ENCODE results near the gene MXD3. TPM values are rescaled to one million over a fixed set of nuclear protein-coding genes. Genes with fewer than 3 reads are reported as not detected.

MXD3 gene
- total and polyA plus RNA-seq, 2 donors from 2014 or later = 4.9 to 6.6 TPM

GRCh38 chr5:177332896-177333260 is 21.2 kb upstream of the MXD3 start:
- Histone ChIP-seq H3K4me3 (ENCODE audit: low read length in 3 of 3) (no peak overlapping the region), H3K27ac (ENCODE audit: low read depth in 2 of 2, low read length in 2 of 2) (no peak overlapping the region), H3K4me1 (ENCODE audit: control insufficient read depth in 2 of 3, insufficient read depth in 2 of 3, low read depth in 1 of 3, low read length in 3 of 3) (peaks cover 0 to 2% (median 0%) of the 10 kb centered on the region in 3 donors), H3K27me3 (ENCODE audit: control insufficient read depth, insufficient read depth, low read length) (no peaks in the 10 kb centered on the region), H3K36me3 (ENCODE audit: control insufficient read depth in 2 of 3, insufficient read depth in 3 of 3, low read length in 3 of 3) (peaks cover 0 to 57% (median 33%) of the 10 kb centered on the region in 3 donors), H3K9ac (ENCODE audit: low read length in 3 of 3) (no peak overlapping the region), H3K9me3 (ENCODE audit: control insufficient read depth in 2 of 3, insufficient read depth in 1 of 3, low read length in 3 of 3) (no peaks in the 10 kb centered on the region)
- intact Hi-C loops (cut with DNase I) = no loop called here
- DNase-seq = peak in 1 of 5 donors; percentile 61
- no peak for TF ChIP-seq CTCF (IDR thresholded peaks at IDR 0.05; ENCODE audit: borderline replicate concordance, extremely low read depth, insufficient read depth)
- no peak for FAIRE-seq

- H3K9ac ChIP-seq (ENCODE audit: low read length in 3 of 3) = no peak overlapping the region
- no peak for TF ChIP-seq CTCF (IDR thresholded peaks at IDR 0.05; ENCODE audit: borderline replicate concordance, extremely low read depth, insufficient read depth)
- no peak overlapping the region for H3K4me3 ChIP-seq (ENCODE audit: low read length in 3 of 3)
- H3K27me3 ChIP-seq (ENCODE audit: control insufficient read depth, insufficient read depth, low read length) = no peaks in the 10 kb centered on the region
- H3K4me1 ChIP-seq (ENCODE audit: control insufficient read depth in 2 of 3, insufficient read depth in 2 of 3, low read depth in 1 of 3, low read length in 3 of 3) = peaks cover 0 to 2% (median 0%) of the 10 kb centered on the region in 3 donors
- peaks cover 0 to 51% (median 31%) of the 10 kb centered on the region in 3 donors for H3K36me3 ChIP-seq (ENCODE audit: control insufficient read depth in 2 of 3, insufficient read depth in 3 of 3, low read length in 3 of 3)
- no peaks in the 10 kb centered on the region for H3K9me3 ChIP-seq (ENCODE audit: control insufficient read depth in 2 of 3, insufficient read depth in 1 of 3, low read length in 3 of 3)
- no peak overlapping the region for H3K27ac ChIP-seq (ENCODE audit: low read depth in 2 of 2, low read length in 2 of 2)
- FAIRE-seq = no peak
- intact Hi-C loops (cut with DNase I) = no loop called here
- DNase-seq = peak in 1 of 5 donors; percentile 74
Measured at GRCh38 chr5:177332031-177332895, 20.6 kb upstream of the MXD3 start.

- intact Hi-C loops (cut with DNase I) = no loop called here
- no peaks in the 10 kb centered on the region for H3K9me3 ChIP-seq (ENCODE audit: control insufficient read depth in 2 of 3, insufficient read depth in 1 of 3, low read length in 3 of 3)
- peaks cover 0 to 42% (median 24%) of the 10 kb centered on the region in 3 donors for H3K36me3 ChIP-seq (ENCODE audit: control insufficient read depth in 2 of 3, insufficient read depth in 3 of 3, low read length in 3 of 3)
- H3K9ac ChIP-seq (ENCODE audit: low read length in 3 of 3) = no peak overlapping the region
- H3K4me3 ChIP-seq (ENCODE audit: low read length in 3 of 3) = no peak overlapping the region
- no peaks in the 10 kb centered on the region for H3K27me3 ChIP-seq (ENCODE audit: control insufficient read depth, insufficient read depth, low read length)
- H3K4me1 ChIP-seq (ENCODE audit: control insufficient read depth in 2 of 3, insufficient read depth in 2 of 3, low read depth in 1 of 3, low read length in 3 of 3) = peaks cover 0 to 2% (median 0%) of the 10 kb centered on the region in 3 donors
- DNase-seq (peak in 1 of 5 donors; percentile 49), FAIRE-seq (no peak)
- H3K27ac ChIP-seq (ENCODE audit: low read depth in 2 of 2, low read length in 2 of 2) = no peak overlapping the region
- no peak for TF ChIP-seq CTCF (IDR thresholded peaks at IDR 0.05; ENCODE audit: borderline replicate concordance, extremely low read depth, insufficient read depth)
Measured at GRCh38 chr5:177330991-177331842, 19.5 kb upstream of the MXD3 start.
